ENCODE measurements around the gene PLOD1.

PLOD1 gene

DNA sequence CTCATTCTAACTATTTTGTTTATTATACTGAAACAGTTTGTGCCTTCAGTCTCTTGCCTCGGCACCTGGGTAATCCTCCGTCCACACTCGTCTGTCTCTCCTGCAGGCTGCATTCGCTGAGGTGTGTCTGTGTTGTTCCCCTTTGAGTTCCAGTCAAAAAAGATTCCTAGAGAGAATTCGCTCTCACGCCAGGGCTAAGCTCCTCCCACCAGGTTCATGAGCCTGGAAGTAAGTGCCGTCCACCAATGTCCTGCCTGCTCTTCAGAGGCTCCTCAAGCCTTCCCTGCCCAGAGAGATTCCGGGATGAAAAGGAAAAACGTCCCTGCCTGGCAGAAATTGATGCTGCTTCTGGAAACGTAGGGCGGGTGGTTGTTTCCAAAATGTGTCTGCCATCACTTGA, 21.2 kb upstream of the PLOD1 start:
- TF ChIP-seq, protein P1, sequence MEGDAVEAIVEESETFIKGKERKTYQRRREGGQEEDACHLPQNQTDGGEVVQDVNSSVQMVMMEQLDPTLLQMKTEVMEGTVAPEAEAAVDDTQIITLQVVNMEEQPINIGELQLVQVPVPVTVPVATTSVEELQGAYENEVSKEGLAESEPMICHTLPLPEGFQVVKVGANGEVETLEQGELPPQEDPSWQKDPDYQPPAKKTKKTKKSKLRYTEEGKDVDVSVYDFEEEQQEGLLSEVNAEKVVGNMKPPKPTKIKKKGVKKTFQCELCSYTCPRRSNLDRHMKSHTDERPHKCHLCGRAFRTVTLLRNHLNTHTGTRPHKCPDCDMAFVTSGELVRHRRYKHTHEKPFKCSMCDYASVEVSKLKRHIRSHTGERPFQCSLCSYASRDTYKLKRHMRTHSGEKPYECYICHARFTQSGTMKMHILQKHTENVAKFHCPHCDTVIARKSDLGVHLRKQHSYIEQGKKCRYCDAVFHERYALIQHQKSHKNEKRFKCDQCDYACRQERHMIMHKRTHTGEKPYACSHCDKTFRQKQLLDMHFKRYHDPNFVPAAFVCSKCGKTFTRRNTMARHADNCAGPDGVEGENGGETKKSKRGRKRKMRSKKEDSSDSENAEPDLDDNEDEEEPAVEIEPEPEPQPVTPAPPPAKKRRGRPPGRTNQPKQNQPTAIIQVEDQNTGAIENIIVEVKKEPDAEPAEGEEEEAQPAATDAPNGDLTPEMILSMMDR (IDR thresholded peaks at IDR 0.05; ENCODE audit: insufficient read depth, low read depth, low read length, missing control alignments): no peak
- no peak for DNase-seq (ENCODE audit: low read depth)
- no peak overlapping the region for H3K4me3 ChIP-seq (ENCODE audit: low read length)

DNA sequence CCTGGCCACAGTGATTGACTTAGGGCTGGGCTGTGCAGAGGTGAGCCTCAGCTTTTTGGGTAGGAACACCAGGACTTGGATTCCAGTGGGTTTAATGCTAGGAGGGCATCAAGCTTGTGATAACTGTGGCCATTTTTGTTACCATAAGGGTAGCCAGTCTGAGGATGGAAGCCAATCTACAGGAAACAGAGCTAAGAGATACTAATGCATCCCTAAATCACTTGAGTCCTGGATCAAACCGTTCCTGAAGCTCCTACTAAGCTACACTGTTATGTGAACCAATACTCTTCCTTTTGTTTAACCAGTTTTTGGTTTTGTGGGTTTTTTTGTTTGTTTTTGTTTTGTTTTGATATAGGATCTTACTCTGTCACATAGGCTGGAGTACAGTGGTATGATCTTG, 20.5 kb upstream of the PLOD1 start:
- H3K4me3 ChIP-seq (ENCODE audit: low read length): no peak overlapping the region
- TF ChIP-seq, protein P1 (IDR thresholded peaks at IDR 0.05; ENCODE audit: insufficient read depth, low read depth, low read length, missing control alignments): no peak
- DNase-seq (ENCODE audit: low read depth): no peak

DNA sequence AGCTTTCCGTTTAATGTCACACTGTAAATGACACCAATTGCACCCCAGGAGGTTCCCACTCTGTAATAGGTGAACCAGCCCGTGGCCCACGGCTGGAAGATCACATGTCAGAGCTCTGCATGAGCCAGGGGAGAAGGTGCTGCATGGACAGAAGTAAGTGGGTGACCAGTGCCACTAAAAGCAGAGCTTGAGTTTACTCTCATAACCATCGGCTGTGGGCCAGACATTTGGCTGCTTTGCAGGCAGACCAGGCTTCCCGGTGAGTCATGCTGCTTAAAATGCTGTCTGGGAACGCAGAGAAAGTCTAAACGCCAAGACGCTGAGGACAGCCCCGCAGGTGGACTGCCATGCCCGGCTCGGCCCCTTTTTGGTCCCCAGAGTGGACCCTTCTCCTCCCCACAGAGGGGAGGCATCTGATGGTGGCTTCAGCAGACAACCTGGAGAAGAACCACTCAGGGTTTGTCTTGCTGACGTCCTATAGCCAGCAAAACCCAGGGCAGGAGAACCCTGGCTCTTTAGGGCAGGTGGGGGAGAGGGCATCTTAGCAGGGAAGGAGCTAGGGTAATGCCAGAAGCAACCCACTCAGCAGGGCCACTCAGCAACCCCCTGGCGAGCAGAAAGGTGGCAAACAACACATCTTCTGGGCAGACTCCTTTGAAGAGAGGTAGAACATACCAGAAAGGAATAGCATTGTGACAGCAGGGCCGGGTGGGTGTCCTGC, 15.6 kb upstream of the PLOD1 start:
- peak; percentile 60 for DNase-seq (ENCODE audit: low read depth)
- H3K4me3 ChIP-seq (ENCODE audit: low read length): no peak overlapping the region
- TF ChIP-seq, protein P1 (IDR thresholded peaks at IDR 0.05; ENCODE audit: insufficient read depth, low read depth, low read length, missing control alignments): no peak

DNA sequence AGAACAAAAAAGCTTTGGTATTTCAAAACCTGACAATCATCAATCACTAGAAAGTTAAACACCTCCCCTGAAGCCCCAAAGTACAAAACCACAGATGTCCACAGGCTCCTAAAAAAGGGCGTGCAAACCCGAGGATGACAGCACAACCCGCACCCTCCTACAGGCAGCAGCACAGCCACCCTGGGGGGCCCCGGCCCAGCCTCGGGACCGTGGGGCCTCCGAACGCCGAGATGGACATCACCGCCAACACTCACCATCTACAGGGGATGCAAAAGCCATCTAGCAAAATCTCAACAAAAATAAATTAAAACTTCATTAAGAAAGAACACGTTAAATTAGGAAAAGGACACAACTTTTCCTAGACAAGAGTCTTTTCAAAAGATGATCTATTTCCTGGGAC, 14.9 kb upstream of the PLOD1 start:
- no peak for DNase-seq (ENCODE audit: low read depth)
- TF ChIP-seq, protein P1 (IDR thresholded peaks at IDR 0.05; ENCODE audit: insufficient read depth, low read depth, low read length, missing control alignments): no peak
- no peak overlapping the region for H3K4me3 ChIP-seq (ENCODE audit: low read length)

DNA sequence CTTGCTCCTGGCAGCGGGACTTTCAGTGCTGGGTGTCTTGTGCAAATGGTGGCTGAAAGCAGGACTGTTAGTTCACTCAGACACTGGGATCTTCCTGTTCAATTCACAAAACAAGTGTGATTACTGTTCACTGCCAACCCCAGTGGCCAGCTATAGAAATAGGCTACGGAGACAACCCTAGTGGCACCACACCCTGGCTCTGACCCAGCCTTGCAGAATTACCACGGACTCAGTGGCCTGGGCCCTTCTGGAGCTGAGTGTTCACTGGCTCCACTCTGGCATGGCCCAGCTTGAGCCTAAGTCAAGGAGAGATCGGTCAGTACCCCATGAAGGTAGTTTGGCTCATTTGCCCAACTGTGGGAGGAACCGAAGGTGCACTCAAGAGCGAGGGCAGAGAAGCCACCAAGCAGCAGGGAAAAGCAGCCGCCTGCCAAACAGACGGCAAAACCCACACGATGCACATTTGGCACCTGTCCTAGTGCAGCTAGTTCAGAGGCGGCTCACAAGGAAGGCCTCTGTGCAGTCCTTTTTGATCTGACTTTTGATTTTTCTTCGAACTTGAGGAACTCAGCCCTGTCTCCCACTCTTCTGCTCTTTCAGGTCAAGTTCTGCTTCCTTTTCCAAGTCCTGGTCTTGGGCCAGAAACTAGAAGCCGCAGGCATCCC, 14.1 kb upstream of the PLOD1 start:
- TF ChIP-seq, protein P1 (IDR thresholded peaks at IDR 0.05; ENCODE audit: insufficient read depth, low read depth, low read length, missing control alignments): no peak
- no peak for DNase-seq (ENCODE audit: low read depth)
- H3K4me3 ChIP-seq (ENCODE audit: low read length): no peak overlapping the region

DNA sequence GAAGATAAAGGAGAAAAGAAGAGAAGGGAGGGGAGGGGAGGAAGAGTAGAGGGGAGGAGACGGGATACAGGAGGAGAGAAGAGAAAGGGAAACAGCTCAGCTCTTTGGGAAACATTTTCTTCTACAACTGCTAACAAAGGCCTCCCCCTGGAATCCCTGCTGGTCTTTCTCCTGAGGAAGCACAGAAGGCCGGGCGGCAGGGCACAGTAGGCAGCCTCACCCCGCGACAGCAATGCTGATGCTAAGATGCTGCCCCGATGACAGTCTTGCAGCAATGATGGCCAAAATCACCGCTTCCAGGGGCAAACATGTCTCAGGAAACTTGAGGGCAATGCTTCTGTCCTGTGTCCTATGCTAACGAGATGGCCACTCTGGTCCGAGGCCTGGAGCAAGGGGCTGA, 13.5 kb upstream of the PLOD1 start:
- TF ChIP-seq, protein P1 (IDR thresholded peaks at IDR 0.05; ENCODE audit: insufficient read depth, low read depth, low read length, missing control alignments): no peak
- DNase-seq (ENCODE audit: low read depth): no peak
- H3K4me3 ChIP-seq (ENCODE audit: low read length): no peak overlapping the region

Measured in epithelial cell of esophagus (primary cell).